HUES6 (cell line): ENCODE measurements around the gene DPAGT1.
A peak's percentile ranks its signal among the peaks of the same experiment; 100 is the strongest.
"Not testable (repeated sequence)": the region's sequence is repeated elsewhere in the genome, so short reads cannot be mapped to it uniquely, and the experiment has no call there.

Source experiments
- H3K27ac ChIP-seq: 2 replicates; pipeline ENCODE4 v1.7.0; 2013; ENCODE audit warnings: low read depth, mild to moderate bottlenecking, low read length, inconsistent platforms
- H3K27me3 ChIP-seq: 2 replicates; pipeline ENCODE4 v1.6.1; 2013; ENCODE audit warnings: low read length; ENCODE audit not compliant: control insufficient read depth, insufficient read depth
- H3K36me3 ChIP-seq: 2 replicates; pipeline ENCODE4 v1.6.1; 2013; ENCODE audit warnings: low read length; ENCODE audit not compliant: control insufficient read depth, insufficient read depth
- H3K4me1 ChIP-seq: 2 replicates; pipeline ENCODE4 v1.6.1; 2013; ENCODE audit warnings: low read length; ENCODE audit not compliant: control insufficient read depth, insufficient read depth
- H3K4me3 ChIP-seq: 2 replicates; pipeline ENCODE4 v1.5.1; 2013; ENCODE audit warnings: low read depth, low read length
- H3K9ac ChIP-seq: one replicate; pipeline ENCODE4 v1.6.1; 2013; ENCODE audit warnings: mild to moderate bottlenecking, low read length
- H3K9me3 ChIP-seq: 2 replicates; pipeline ENCODE4 v1.6.1; 2013; ENCODE audit warnings: low read depth, low read length; ENCODE audit not compliant: control insufficient read depth, insufficient read depth

Gene DPAGT1

GRCh38 chr11:119078675-119079420, 22.8 kb downstream of the DPAGT1 start:
- Histone ChIP-seq H3K27me3 (no peaks in the 10 kb centered on the region), H3K36me3 (peaks cover 66% of the 10 kb centered on the region)

GRCh38 chr11:119077839-119078238, 23.8 kb downstream of the DPAGT1 start:
- Histone ChIP-seq H3K36me3 (peaks cover 76% of the 10 kb centered on the region), H3K4me3 (no peak overlapping the region), H3K27me3 (no peaks in the 10 kb centered on the region), H3K4me1 (no peaks in the 10 kb centered on the region), H3K27ac (no peak overlapping the region), H3K9ac (no peak overlapping the region), H3K9me3 (no peaks in the 10 kb centered on the region)

More at GRCh38 chr11:119078675-119079420, 22.8 kb downstream of the DPAGT1 start:
- Histone ChIP-seq H3K27ac (no peak overlapping the region), H3K4me1 (no peaks in the 10 kb centered on the region), H3K9ac (no peak overlapping the region), H3K9me3 (no peaks in the 10 kb centered on the region), H3K4me3 (no peak overlapping the region)

GRCh38 chr11:119067371-119068222, 34.1 kb downstream of the DPAGT1 start, which contains the start of gene VPS11:
Gene VPS11, plus strand, starts transcription at chr11:119067818. Its CDS starts 6 bp downstream, at chr11:119067824.
- Histone ChIP-seq H3K36me3 (peaks cover 28% of the 10 kb centered on the region), H3K9me3 (no peaks in the 10 kb centered on the region), H3K9ac (peak within 1 kb of the TSS; percentile 83), H3K4me1 (no peaks in the 10 kb centered on the region), H3K27ac (no peak within 1 kb of the TSS), H3K27me3 (no peaks in the 10 kb centered on the region), H3K4me3 (peak within 1 kb of the TSS; percentile 87)

- H3K4me1 ChIP-seq = no peaks in the 10 kb centered on the region
- no peak overlapping the region for H3K9ac ChIP-seq
- no peak overlapping the region for H3K27ac ChIP-seq
- H3K36me3 ChIP-seq = peaks cover 11% of the 10 kb centered on the region
- H3K27me3 ChIP-seq = no peaks in the 10 kb centered on the region
- H3K9me3 ChIP-seq = no peaks in the 10 kb centered on the region
- H3K4me3 ChIP-seq = no peak overlapping the region
Measured at GRCh38 chr11:119065369-119065768, 36.3 kb downstream of the DPAGT1 start.

GRCh38 chr11:119062779-119063178, 38.9 kb downstream of the DPAGT1 start:
- no peaks in the 10 kb centered on the region for H3K4me1 ChIP-seq
- no peak overlapping the region for H3K27ac ChIP-seq
- no peaks in the 10 kb centered on the region for H3K36me3 ChIP-seq
- no peak overlapping the region for H3K9ac ChIP-seq
- no peaks in the 10 kb centered on the region for H3K27me3 ChIP-seq
- no peaks in the 10 kb centered on the region for H3K9me3 ChIP-seq
- no peak overlapping the region for H3K4me3 ChIP-seq

GRCh38 chr11:119061256-119061655, 40.4 kb downstream of the DPAGT1 start:
- H3K4me1 ChIP-seq = no peaks in the 10 kb centered on the region
- no peaks in the 10 kb centered on the region for H3K36me3 ChIP-seq
- no peak overlapping the region for H3K9ac ChIP-seq
- H3K9me3 ChIP-seq = no peaks in the 10 kb centered on the region
- H3K27ac ChIP-seq = no peak overlapping the region
- H3K4me3 ChIP-seq = no peak overlapping the region
- H3K27me3 ChIP-seq = no peaks in the 10 kb centered on the region

GRCh38 chr11:119059128-119059527, 42.5 kb downstream of the DPAGT1 start:
- not testable (repeated sequence) for H3K9ac ChIP-seq, H3K9me3 ChIP-seq, H3K4me3 ChIP-seq, H3K27me3 ChIP-seq, H3K4me1 ChIP-seq, H3K27ac ChIP-seq
- H3K36me3 ChIP-seq = peaks cover 17% of the 10 kb centered on the region

GRCh38 chr11:119057000-119057769, 44.5 kb downstream of the DPAGT1 start, which contains the start of gene HYOU1:
Gene HYOU1, minus strand, starts transcription at chr11:119057205. Its CDS starts 1,045 bp downstream, at chr11:119056160.
- Histone ChIP-seq H3K27ac (peak within 1 kb of the TSS; percentile 93), H3K27me3 (no peaks in the 10 kb centered on the region), H3K4me3 (peak within 1 kb of the TSS; percentile 96), H3K36me3 (peaks cover 36% of the 10 kb centered on the region), H3K9me3 (no peaks in the 10 kb centered on the region), H3K4me1 (peaks cover 6% of the 10 kb centered on the region), H3K9ac (peak within 1 kb of the TSS; percentile 92)

- no peaks in the 10 kb centered on the region for H3K27me3 ChIP-seq
- peak overlapping the region; percentile 78 for H3K4me3 ChIP-seq
- peaks cover 43% of the 10 kb centered on the region for H3K36me3 ChIP-seq
- H3K9me3 ChIP-seq = no peaks in the 10 kb centered on the region
- H3K27ac ChIP-seq = peak overlapping the region; percentile 93
- H3K4me1 ChIP-seq = peaks cover 6% of the 10 kb centered on the region
- peak overlapping the region; percentile 92 for H3K9ac ChIP-seq
Measured at GRCh38 chr11:119056421-119056999, 45.1 kb downstream of the DPAGT1 start.

- Histone ChIP-seq H3K27me3 (no peaks in the 10 kb centered on the region), H3K4me3 (peak overlapping the region; percentile 78), H3K27ac (0 out of 2 replicates have a peak overlapping the region, but pooled peaks have one; percentile 93), H3K4me1 (peaks cover 6% of the 10 kb centered on the region), H3K9ac (peak overlapping the region; percentile 92), H3K36me3 (peaks cover 49% of the 10 kb centered on the region), H3K9me3 (no peaks in the 10 kb centered on the region)
Measured at GRCh38 chr11:119055901-119056300, 45.8 kb downstream of the DPAGT1 start.
